ENCODE measurements around the gene OSM. TPM values are rescaled to one million over a fixed set of nuclear protein-coding genes. Genes with fewer than 3 reads are reported as not detected.

The OSM gene
- total RNA-seq, 4 donors from 2014 or later: 0.19 to 5.7 (median 0.19) TPM; not detected in 1

DNA sequence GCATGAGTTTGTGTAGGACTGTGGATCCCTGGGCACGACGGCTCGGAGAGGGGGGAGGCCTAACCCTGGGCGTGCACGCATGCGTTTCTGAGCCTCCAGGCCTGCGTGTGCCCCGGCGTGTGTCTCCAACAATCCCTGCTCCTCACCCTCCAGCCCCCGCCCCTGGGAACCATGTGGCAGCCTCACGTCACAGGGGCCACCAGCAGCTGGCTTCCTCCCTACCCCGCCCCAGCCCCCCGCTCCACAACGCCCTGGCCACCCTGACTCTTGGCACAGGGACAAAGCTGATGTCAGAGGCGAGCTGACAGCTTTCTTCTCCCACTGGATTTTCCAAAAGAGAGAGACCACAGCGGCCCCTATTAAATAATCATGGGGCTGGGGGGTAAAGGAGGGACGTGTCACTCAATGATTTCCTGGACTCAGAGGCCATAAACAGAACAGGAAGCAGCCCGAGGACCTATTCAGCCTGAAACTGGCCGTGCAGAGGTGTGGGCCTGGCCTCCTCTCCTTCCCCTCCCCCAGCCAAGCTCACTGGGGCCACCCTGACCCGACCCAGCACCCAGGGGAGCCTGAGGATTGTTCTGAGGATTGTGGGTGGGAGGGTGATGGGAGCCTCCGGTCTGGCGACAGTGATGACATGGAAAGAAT lies 13.3 kb downstream of the OSM start:
- Histone ChIP-seq H3K27ac (peak overlapping the region; percentile 28 to 72 (median 48)), H3K4me1 (peaks cover 24 to 68% (median 26%) of the 10 kb centered on the region in 3 donors), H3K27me3 (peaks cover 0 to 16% (median 0%) of the 10 kb centered on the region in 4 donors), H3K36me3 (no peaks in the 10 kb centered on the region), H3K4me3 (peak overlapping the region in 1 of 4 donors; percentile 8), H3K9me3 (no peaks in the 10 kb centered on the region)
- no peak for TF ChIP-seq POLR2A (IDR thresholded peaks at IDR 0.05)
- TF ChIP-seq, protein P1, sequence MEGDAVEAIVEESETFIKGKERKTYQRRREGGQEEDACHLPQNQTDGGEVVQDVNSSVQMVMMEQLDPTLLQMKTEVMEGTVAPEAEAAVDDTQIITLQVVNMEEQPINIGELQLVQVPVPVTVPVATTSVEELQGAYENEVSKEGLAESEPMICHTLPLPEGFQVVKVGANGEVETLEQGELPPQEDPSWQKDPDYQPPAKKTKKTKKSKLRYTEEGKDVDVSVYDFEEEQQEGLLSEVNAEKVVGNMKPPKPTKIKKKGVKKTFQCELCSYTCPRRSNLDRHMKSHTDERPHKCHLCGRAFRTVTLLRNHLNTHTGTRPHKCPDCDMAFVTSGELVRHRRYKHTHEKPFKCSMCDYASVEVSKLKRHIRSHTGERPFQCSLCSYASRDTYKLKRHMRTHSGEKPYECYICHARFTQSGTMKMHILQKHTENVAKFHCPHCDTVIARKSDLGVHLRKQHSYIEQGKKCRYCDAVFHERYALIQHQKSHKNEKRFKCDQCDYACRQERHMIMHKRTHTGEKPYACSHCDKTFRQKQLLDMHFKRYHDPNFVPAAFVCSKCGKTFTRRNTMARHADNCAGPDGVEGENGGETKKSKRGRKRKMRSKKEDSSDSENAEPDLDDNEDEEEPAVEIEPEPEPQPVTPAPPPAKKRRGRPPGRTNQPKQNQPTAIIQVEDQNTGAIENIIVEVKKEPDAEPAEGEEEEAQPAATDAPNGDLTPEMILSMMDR (IDR thresholded peaks at IDR 0.05): no peak
- WGBS, 2 donors: 0 to 47% methylated on average over 3 to 5 of the region's 22 CpGs
- intact Hi-C loops (cut with DNase I): loop anchor here (5.0 kb wide), 1 partner anchor 141 kb away; no protein-coding TSS in a partner anchor
- DNase-seq: no peak

DNA sequence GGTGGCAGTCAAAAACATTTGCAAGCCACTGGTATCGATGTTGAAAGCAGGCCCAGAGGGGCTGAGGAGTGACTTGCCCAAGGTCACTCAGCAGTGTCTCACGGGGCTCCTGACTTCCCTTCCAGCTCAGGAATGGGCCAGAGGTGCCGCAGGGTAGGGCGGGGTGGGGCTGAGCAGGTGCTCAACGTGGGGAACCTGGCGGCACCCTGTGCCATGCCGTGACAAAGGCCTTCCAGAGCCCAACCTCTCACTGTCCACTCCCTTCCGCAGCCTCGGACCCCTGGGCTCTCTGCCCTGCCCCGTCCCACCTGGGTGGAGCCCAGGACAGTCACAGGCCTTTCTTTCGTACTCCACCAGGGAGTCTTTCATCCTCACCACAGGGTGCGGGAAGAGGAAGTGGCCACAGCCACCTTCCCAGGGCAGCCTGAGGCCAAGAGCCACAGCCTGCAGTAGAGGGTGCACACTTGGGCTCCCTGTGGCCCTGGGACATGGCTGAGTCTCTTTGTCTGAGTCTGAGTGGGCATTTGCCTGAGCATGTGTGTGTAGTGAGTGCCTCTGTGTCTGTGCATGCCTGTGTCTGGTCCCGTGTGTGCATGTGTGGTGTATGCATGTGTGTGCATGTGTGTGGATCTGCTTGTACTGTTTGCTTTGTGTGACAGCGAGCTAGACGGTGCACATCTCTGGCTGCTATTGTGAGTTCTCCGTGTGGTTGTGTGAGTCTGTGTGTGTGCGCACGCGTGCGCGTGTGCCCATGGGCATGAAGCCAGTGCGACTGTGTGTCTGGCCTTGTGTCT lies 14.0 kb downstream of the OSM start:
- intact Hi-C loops (cut with DNase I): loop anchor here (5.0 kb wide), 1 partner anchor 140 kb away; no protein-coding TSS in a partner anchor
- 15 to 54% methylated on average over 6 to 13 of the region's 22 CpGs for WGBS, 2 donors
- no peaks in the 10 kb centered on the region for H3K36me3 ChIP-seq
- H3K4me1 ChIP-seq: peaks cover 24 to 75% (median 26%) of the 10 kb centered on the region in 3 donors
- H3K4me3 ChIP-seq: peak overlapping the region in 1 of 4 donors; percentile 8
- H3K27ac ChIP-seq: peak overlapping the region; percentile 28 to 72 (median 48)
- H3K9me3 ChIP-seq: no peaks in the 10 kb centered on the region
- TF ChIP-seq, protein P1 (IDR thresholded peaks at IDR 0.05): no peak
- TF ChIP-seq POLR2A (IDR thresholded peaks at IDR 0.05): no peak
- peaks cover 0 to 22% (median 0%) of the 10 kb centered on the region in 4 donors for H3K27me3 ChIP-seq
- no peak for DNase-seq

DNA sequence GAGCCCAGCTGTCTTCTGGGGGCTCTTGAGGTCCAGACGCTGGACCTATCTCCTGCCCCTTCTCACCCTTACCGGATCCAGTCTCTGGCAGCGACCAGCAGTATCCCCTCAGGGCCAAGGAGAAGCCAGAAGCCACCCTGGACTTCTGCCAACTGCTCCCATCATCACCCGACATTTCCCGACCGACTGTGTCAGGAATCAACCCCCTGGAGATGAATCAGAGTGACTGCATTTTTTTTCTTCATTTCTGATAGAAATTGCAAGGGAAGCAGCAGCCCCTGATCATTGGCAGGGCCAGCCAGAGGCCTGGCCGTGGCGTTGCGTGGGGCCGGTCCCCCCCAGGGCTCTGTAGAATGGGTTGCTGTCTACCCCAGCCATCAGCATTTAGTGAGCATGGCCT lies 14.9 kb downstream of the OSM start:
- no peak overlapping the region for H3K4me3 ChIP-seq
- peaks cover 0 to 31% (median 0%) of the 10 kb centered on the region in 4 donors for H3K27me3 ChIP-seq
- TF ChIP-seq, protein P1 (IDR thresholded peaks at IDR 0.05): no peak
- TF ChIP-seq POLR2A (IDR thresholded peaks at IDR 0.05): no peak
- no peaks in the 10 kb centered on the region for H3K9me3 ChIP-seq
- peak overlapping the region in 1 of 4 donors; percentile 68 for H3K27ac ChIP-seq
- H3K36me3 ChIP-seq: no peaks in the 10 kb centered on the region
- intact Hi-C loops (cut with DNase I): loop anchor here (5.0 kb wide), 1 partner anchor 139 kb away; no protein-coding TSS in a partner anchor
- DNase-seq: no peak
- 36 to 45% methylated on average over 9 to 10 of the region's 10 CpGs for WGBS, 2 donors
- peaks cover 31 to 83% (median 31%) of the 10 kb centered on the region in 3 donors for H3K4me1 ChIP-seq

DNA sequence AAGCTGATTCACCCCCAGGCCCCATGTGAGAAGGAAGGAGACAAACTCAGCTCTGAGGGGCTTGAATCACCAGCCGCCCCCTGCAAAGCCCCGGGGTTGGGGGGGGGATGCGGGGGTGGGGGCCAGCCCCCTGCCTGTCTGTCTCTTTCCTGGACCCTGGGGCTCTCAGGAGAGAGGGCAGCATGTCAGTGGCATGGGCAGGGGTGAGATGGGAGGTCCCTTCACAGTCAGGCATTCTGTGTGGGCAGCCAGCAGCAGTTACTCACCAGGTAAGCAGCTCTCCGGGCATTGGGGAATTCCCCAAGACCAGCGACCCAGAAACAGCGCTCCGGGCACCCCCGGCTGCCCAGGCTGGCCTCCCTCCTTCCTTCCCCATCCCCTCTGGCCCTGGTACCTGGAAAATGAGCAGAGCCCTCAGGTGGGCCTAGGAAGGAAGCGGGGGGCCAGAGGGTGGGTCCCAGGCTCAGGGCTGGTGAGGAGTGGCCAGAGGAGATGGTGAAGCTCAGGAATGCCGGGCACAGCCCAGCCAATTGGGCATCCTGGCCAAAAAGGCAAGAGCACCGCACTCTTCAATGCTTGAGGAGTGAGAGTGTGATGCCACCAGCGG lies 15.9 kb downstream of the OSM start:
- peaks cover 31 to 83% (median 36%) of the 10 kb centered on the region in 3 donors for H3K4me1 ChIP-seq
- TF ChIP-seq POLR2A (IDR thresholded peaks at IDR 0.05): no peak
- TF ChIP-seq, protein P1 (IDR thresholded peaks at IDR 0.05): no peak
- intact Hi-C loops (cut with DNase I): loop anchor here (5.0 kb wide), 1 partner anchor 138 kb away; no protein-coding TSS in a partner anchor
- 56 to 100% methylated on average over 1 to 3 of the region's 12 CpGs for WGBS, 2 donors
- no peak for DNase-seq
- H3K36me3 ChIP-seq: no peaks in the 10 kb centered on the region
- H3K9me3 ChIP-seq: no peaks in the 10 kb centered on the region
- peaks cover 0 to 41% (median 0%) of the 10 kb centered on the region in 4 donors for H3K27me3 ChIP-seq
- no peak overlapping the region for H3K4me3 ChIP-seq
- no peak overlapping the region for H3K27ac ChIP-seq
